Measurements from ENCODE around the gene DLGAP4.

The DLGAP4 gene

GRCh38 chr20:36305602-36306551 is at the start of gene DLGAP4:
Gene DLGAP4 (plus strand): TSS chr20:36306339. CDS start chr20:36431718, 125,379 bp downstream.
- DNase-seq (ENCODE audit: low read depth, low spot score): no peak

GRCh38 chr20:36259177-36260061 is 46.7 kb upstream of the DLGAP4 start:
- no peak for DNase-seq (ENCODE audit: low read depth, low spot score)

GRCh38 chr20:36260316-36260715 is 45.8 kb upstream of the DLGAP4 start:
- DNase-seq (ENCODE audit: low read depth, low spot score): no peak

- no peak for DNase-seq (ENCODE audit: low read depth, low spot score)
These were observed 44.6 kb upstream of the DLGAP4 start for GRCh38 chr20:36261389-36262105.

GRCh38 chr20:36262440-36262839 is 43.7 kb upstream of the DLGAP4 start:
- no peak for DNase-seq (ENCODE audit: low read depth, low spot score)

GRCh38 chr20:36264426-36265246 is 41.5 kb upstream of the DLGAP4 start:
- DNase-seq (ENCODE audit: low read depth, low spot score): no peak

GRCh38 chr20:36266189-36266588 is 40.0 kb upstream of the DLGAP4 start:
- DNase-seq (ENCODE audit: low read depth, low spot score): no peak

GRCh38 chr20:36267605-36268381 is 38.3 kb upstream of the DLGAP4 start:
- no peak for DNase-seq (ENCODE audit: low read depth, low spot score)

- DNase-seq (ENCODE audit: low read depth, low spot score): no peak
These were observed 37.4 kb upstream of the DLGAP4 start for GRCh38 chr20:36268440-36269342.

GRCh38 chr20:36269507-36269906 is 36.6 kb upstream of the DLGAP4 start:
- DNase-seq (ENCODE audit: low read depth, low spot score): no peak

- DNase-seq (ENCODE audit: low read depth, low spot score): no peak
These were observed 35.1 kb upstream of the DLGAP4 start for GRCh38 chr20:36270744-36271638.

GRCh38 chr20:36271639-36272546 is 34.2 kb upstream of the DLGAP4 start:
- DNase-seq (ENCODE audit: low read depth, low spot score): no peak

GRCh38 chr20:36272547-36273220 is 33.5 kb upstream of the DLGAP4 start:
- no peak for DNase-seq (ENCODE audit: low read depth, low spot score)

- DNase-seq (ENCODE audit: low read depth, low spot score): no peak
These were observed 32.5 kb upstream of the DLGAP4 start for GRCh38 chr20:36273414-36274180.

GRCh38 chr20:36274181-36274841 is 31.8 kb upstream of the DLGAP4 start:
- DNase-seq (ENCODE audit: low read depth, low spot score): no peak
